PC-3 (cell line): ENCODE data around the gene CACNG5.

ENCODE experiments used
- CTCF ChIP-seq: fragments of 300-600 bp; sonication (generic); conservative IDR thresholded peaks from 2 replicates; pipeline ENCODE4 v1.5.1; 2017; ENCODE audit warnings: antibody characterized with exemption, low read depth, mild to moderate bottlenecking, low read length
- EZH2 ChIP-seq: fragments of 300-600 bp; sonication (generic); IDR thresholded peaks from one replicate; pipeline ENCODE4 v1.6.1; 2017; ENCODE audit warnings: antibody characterized with exemption, mild to moderate bottlenecking, low read length; ENCODE audit not compliant: unreplicated experiment

GRCh38 chr17:66918896-66919295 lies 84.0 kb downstream of the CACNG5 start:
- TF ChIP-seq EZH2: no peak
- TF ChIP-seq CTCF: no peak
